Keratinocyte (primary cell): ENCODE measurements around the gene MTCL1. TPM values are rescaled to one million over a fixed set of nuclear protein-coding genes. Genes with fewer than 3 reads are reported as not detected.
A peak's percentile ranks its signal among the peaks of the same experiment; 100 is the strongest.

Experiments used
- DNase-seq: peaks from one replicate; pipeline ENCODE4 v3.0.0-alpha.2; 2011; ENCODE audit warnings: low read depth, missing footprints, low spot score
- FAIRE-seq: peaks from 2 replicates; lab custom pipeline; 2011; peaks lifted over from hg19 to GRCh38; lab: Jason Lieb, UNC
- H2AFZ ChIP-seq: 2 replicates; pipeline ENCODE4 v1.6.0; 2012; ENCODE audit warnings: low read length, control low read depth, inconsistent platforms; ENCODE audit not compliant: control insufficient read depth
- H3K27ac ChIP-seq: 2 replicates; pipeline ENCODE4 v1.5.1; 2011; ENCODE audit warnings: low read length; ENCODE audit not compliant: control insufficient read depth, insufficient read depth
- H3K27me3 ChIP-seq: 3 replicates; pipeline ENCODE4 v1.6.0; 2011; ENCODE audit warnings: low read length; ENCODE audit not compliant: control insufficient read depth, insufficient read depth; ENCODE audit errors: extremely low read depth
- H3K36me3 ChIP-seq, 2 experiments: 2 replicates in 1 of 2; 3 replicates in 1 of 2; pipeline ENCODE4 v1.5.1; 2011; ENCODE audit warnings: low read length in 2 of 2, mild to moderate bottlenecking in 1 of 2; ENCODE audit not compliant: control insufficient read depth in 2 of 2, insufficient read depth in 2 of 2; ENCODE audit errors: extremely low read depth in 1 of 2
- H3K4me1 ChIP-seq: 3 replicates; pipeline ENCODE4 v1.5.1; 2011; ENCODE audit warnings: low read length; ENCODE audit not compliant: control insufficient read depth, insufficient read depth; ENCODE audit errors: extremely low read depth
- H3K4me2 ChIP-seq: 3 replicates; pipeline ENCODE4 v1.6.0; 2011; ENCODE audit warnings: low read depth, low read length; ENCODE audit not compliant: control insufficient read depth, insufficient read depth; ENCODE audit errors: extremely low read depth
- H3K4me3 ChIP-seq, 3 experiments: fragments of 200-600 bp in 1 of 3; sonication (generic) in 1 of 3; 2 replicates in 2 of 3; 3 replicates in 1 of 3; pipeline ENCODE4 v1.5.1; 2011 to 2016; ENCODE audit warnings: low read length in 3 of 3, mild to moderate bottlenecking in 3 of 3, control low read depth in 2 of 3, inconsistent platforms in 1 of 3, low read depth in 1 of 3, mixed read lengths in 1 of 3, mixed run types in 1 of 3, moderate library complexity in 1 of 3; ENCODE audit not compliant: control insufficient read depth in 2 of 3, insufficient read depth in 2 of 3; ENCODE audit errors: extremely low read depth in 1 of 3
- H3K79me2 ChIP-seq: 2 replicates; pipeline ENCODE4 v1.6.0; 2012; ENCODE audit warnings: low read length; ENCODE audit not compliant: control insufficient read depth, insufficient read depth
- H3K9ac ChIP-seq: 3 replicates; pipeline ENCODE4 v1.6.0; 2011; ENCODE audit warnings: low read length; ENCODE audit not compliant: control insufficient read depth, insufficient read depth; ENCODE audit errors: extremely low read depth
- H3K9me1 ChIP-seq: 3 replicates; pipeline ENCODE4 v1.6.0; 2011; ENCODE audit warnings: low read length; ENCODE audit not compliant: control insufficient read depth, insufficient read depth; ENCODE audit errors: extremely low read depth
- H3K9me3 ChIP-seq: 2 replicates; pipeline ENCODE4 v1.5.1; 2012; ENCODE audit warnings: low read depth, low read length; ENCODE audit not compliant: control insufficient read depth
- H4K20me1 ChIP-seq: 3 replicates; pipeline ENCODE4 v1.6.0; 2011; ENCODE audit warnings: low read length; ENCODE audit not compliant: control insufficient read depth, insufficient read depth; ENCODE audit errors: extremely low read depth
- CTCF ChIP-seq, 3 experiments: IDR thresholded peaks in 1 of 3; conservative IDR thresholded peaks in 1 of 3; optimal IDR thresholded peaks in 1 of 3; 2 replicates in 2 of 3; 3 replicates in 1 of 3; pipeline versions ENCODE3 to v1.5.1; 2011; ENCODE audit warnings: low read length in 3 of 3, mild to moderate bottlenecking in 3 of 3, moderate library complexity in 2 of 3, control low read depth in 1 of 3, inconsistent platforms in 1 of 3; ENCODE audit not compliant: insufficient read depth in 2 of 3; ENCODE audit errors: extremely low read depth in 1 of 3
- EZH2 ChIP-seq: IDR thresholded peaks from one replicate; pipeline ENCODE4 v1.6.1; 2012; ENCODE audit warnings: inconsistent platforms, mild to moderate bottlenecking, low read length, moderate library complexity
- dilution Hi-C: fragments of 300-500 bp; cut with MboI; formaldehyde crosslinking; loops from one replicate; pipeline ENCODE4 v1.7.0; 2020; ENCODE audit warnings: low sequenced_read_pairs; ENCODE audit not compliant: extremely low pct_ligation_motif_present
- polyA plus RNA-seq, 5 experiments: library from polyadenylated mRNA; depleted of rRNA in 3 of 5; stranded (reverse) in 3 of 5; stranded (forward) in 1 of 5; unstranded in 1 of 5; fragments of >200 nt; gene quantifications; 1 replicate in 1 of 5; 2 replicates in 3 of 5; 3 replicates in 1 of 5; pipeline versions ENCODE4 v1.2.1 to v1.2.3, GENCODE V29; 2011 to 2012; ENCODE audit warnings: missing spikeins in 2 of 5, low read depth in 1 of 5, low replicate concordance in 1 of 5

Gene MTCL1
- polyA plus RNA-seq, 1 donor (not counting 4 experiments of a cell fraction or from before 2014, with no cell fraction given) = 15.4 TPM

- no peaks in the 10 kb centered on the region for H4K20me1 ChIP-seq
- no peak overlapping the region for H3K27ac ChIP-seq
- DNase-seq = no peak
- dilution Hi-C loops = no loop called here
- H3K4me1 ChIP-seq = peaks cover 13% of the 10 kb centered on the region
- H3K9me3 ChIP-seq = no peaks in the 10 kb centered on the region
- TF ChIP-seq CTCF (optimal IDR thresholded peaks at IDR 0.05 in 1 of 3, IDR thresholded peaks at IDR 0.05 in 1 of 3, conservative IDR thresholded peaks at IDR 0.05 in 1 of 3; ENCODE audit: extremely low read depth in 1 of 3, insufficient read depth in 2 of 3, low read length in 3 of 3) = no peak
- TF ChIP-seq EZH2 = no peak
- H3K9me1 ChIP-seq = peaks cover 2% of the 10 kb centered on the region
- H3K36me3 ChIP-seq = no peaks in the 10 kb centered on the region
- H2AFZ ChIP-seq = no peak overlapping the region
- FAIRE-seq = no peak
- no peaks in the 10 kb centered on the region for H3K27me3 ChIP-seq
- no peak overlapping the region for H3K4me3 ChIP-seq
- H3K4me2 ChIP-seq = no peak overlapping the region
- no peak overlapping the region for H3K9ac ChIP-seq
- no peaks in the 10 kb centered on the region for H3K79me2 ChIP-seq
Observed at GRCh38 chr18:8699948-8700347, 5.4 kb upstream of the MTCL1 start.

- Histone ChIP-seq H2AFZ (no peak overlapping the region), H3K4me2 (no peak overlapping the region), H3K36me3 (no peaks in the 10 kb centered on the region), H3K9ac (no peak overlapping the region), H4K20me1 (no peaks in the 10 kb centered on the region), H3K4me1 (peaks cover 13% of the 10 kb centered on the region), H3K9me1 (peaks cover 2% of the 10 kb centered on the region), H3K79me2 (peaks cover 8% of the 10 kb centered on the region), H3K9me3 (no peaks in the 10 kb centered on the region), H3K27ac (no peak overlapping the region), H3K4me3 (no peak overlapping the region), H3K27me3 (no peaks in the 10 kb centered on the region)
- DNase-seq = no peak
- TF ChIP-seq EZH2 (no peak), CTCF (optimal IDR thresholded peaks at IDR 0.05 in 1 of 3, IDR thresholded peaks at IDR 0.05 in 1 of 3, conservative IDR thresholded peaks at IDR 0.05 in 1 of 3; ENCODE audit: extremely low read depth in 1 of 3, insufficient read depth in 2 of 3, low read length in 3 of 3) (no peak)
- dilution Hi-C loops = no loop called here
- peak; percentile 53 for FAIRE-seq
Observed at GRCh38 chr18:8701546-8702118, 3.7 kb upstream of the MTCL1 start.
